HG02885 (cell line): ENCODE data around the gene MOG.
A peak's percentile ranks its signal among the peaks of the same experiment; 100 is the strongest.
"Not testable (repeated sequence)": the region's sequence is repeated elsewhere in the genome, so short reads cannot be mapped to it uniquely, and the experiment has no call there.

ENCODE experiments used
- ATAC-seq: cut with Tn5 transposase; IDR thresholded peaks from one replicate; pipeline ENCODE4 v1.9.1; 2021; ENCODE audit warnings: mild to moderate bottlenecking; ENCODE audit not compliant: unreplicated experiment, poor library complexity

Gene MOG

DNA sequence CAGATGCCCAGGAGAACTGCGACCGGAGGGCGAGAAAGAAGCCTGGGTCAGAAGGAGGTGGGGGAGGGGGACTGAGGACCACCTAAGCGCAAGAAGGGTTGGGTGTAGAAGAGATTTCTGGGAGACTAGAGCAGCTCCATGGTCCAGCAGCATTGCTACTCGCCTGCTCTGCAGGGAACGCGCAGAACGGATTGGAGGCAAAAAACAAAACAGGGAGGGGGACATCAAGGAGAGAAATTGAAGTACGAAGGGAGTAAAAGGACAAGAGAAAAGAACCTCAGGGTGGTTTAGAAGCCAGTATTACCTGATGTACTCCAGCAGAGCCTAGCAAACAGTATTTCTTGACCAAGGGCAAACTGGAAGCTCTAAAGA lies 23.4 kb upstream of the MOG start:
- no peak for ATAC-seq

DNA sequence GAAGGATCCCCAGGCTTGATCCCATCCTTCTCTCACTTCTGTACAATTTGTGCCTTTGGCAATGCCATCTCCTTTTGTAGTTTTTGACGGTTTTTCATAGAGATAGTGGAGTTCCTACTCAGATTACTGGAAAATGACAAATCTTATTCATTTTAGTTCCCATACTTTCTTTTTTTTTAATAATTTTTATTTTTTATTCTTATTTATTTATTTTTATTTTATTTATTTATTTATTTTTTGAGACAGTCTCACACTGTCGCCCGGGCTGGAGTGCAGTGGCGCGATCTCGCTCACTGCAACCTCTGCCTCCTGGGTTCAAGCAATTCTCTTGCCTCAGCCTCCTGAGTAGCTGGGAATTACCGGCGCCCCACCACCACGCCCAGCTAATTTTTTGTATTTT lies 19.6 kb upstream of the MOG start:
- no peak for ATAC-seq

DNA sequence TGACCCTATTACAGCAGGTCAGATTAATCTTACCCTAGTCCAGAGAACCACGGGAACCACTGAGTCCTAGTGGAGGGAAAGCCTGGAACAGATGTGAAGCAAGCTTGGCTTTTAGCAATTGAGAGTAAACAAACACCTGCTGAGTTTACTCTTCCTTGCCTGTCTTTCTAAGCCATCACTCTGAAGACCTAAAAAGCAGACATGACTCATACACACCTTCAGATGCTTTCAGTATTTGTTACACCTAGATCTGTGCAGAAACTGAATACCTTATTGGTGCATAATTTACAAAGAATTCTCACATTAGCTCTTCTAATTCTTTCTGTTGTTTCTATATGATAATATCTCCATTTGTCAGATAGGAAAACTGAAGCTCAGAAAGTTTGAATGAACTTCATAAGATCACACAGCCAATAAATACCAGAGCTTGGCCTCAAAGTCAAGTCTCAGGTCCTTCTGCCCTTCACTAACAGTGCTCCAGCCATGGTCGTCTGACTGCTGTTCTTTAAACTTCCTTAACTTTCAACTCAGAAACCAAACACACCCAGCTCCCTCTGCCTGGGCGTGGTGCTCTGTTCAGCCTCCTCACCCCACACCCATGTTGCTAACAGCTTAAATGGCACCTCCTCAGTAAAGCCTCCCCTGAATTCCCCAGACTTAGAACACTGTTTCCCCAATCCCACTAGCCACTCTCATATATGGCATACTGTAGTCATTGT lies 15.3 kb upstream of the MOG start:
- ATAC-seq, result no peak

DNA sequence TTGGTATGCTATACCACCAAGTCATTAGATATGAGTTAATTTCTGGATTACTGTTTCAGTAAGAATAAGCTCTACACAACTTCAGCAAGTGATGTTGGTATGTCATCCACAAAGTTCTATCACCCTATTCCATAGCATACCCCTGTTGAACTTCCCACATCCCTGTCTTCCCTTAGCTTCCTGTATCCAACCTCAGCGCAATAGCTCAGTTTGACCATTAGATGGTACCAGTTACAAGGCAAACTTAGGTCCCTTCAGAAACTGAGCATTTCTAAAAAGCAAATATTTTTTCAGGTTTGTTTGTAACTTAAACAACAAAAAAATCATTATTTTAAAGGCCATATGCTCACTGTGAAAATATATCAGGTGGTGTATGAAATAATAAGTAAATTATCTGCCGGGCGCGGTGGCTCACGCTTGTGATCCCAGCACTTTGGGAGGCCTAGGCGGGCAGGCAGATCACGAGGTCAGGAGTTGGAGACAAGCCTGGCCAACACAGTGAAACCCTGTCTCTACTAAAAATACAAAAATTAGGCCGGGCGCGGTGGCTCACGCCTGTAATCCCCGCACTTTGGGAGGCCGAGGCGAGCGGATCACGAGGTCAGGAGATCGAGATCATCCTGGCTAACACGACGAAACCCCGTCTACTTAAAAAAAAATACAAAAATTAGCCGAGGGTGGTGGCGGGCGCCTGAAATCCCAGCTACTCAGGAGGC lies 8.8 kb upstream of the MOG start:
- no peak for ATAC-seq

DNA sequence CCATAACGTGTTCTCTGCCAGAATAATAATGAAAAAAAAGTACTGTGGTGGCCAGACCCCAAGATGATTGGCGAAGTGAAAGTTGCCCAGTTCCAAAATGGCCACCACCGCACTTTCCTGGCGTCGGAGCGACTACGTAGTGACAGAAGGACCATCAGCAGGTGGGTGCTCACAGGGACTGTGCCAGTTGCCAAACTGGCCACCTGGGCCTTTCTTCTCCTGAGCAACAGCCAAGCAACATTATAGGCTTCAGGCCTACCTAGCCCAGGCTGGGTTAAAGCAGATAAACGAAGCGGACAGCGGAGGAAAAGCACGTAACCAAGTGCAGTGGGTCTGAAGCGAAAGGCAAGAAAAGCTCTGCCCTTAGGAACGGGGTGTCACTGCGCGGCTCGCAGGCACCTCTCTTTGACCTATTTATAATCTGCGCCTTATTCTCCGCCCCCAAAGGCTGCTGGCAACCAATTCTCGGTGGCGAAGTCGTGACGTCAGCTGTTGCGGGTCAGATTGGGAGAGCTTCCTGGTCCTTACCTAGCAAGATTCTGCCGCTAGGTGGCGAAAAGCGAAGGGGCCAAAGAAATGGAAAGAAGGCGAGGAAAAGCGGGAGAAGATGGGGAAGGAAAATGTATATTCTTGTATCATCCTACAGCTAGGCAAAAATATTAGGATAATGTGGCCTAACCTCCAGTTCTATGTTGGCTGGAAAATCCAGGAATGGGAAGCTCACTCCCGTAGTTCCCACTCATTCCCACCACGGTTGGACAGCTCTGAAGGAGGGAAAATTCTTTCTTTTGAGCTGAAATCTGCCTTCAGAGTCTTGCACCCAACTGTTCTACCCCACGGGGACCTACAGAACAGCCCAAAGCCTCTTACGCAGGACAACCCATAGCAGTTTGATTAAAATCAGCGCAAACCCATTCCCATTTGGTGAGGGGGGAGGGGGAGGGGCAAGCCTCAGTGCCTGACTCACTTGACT lies 6.9 kb upstream of the MOG start:
- peak; percentile 97 for ATAC-seq

DNA sequence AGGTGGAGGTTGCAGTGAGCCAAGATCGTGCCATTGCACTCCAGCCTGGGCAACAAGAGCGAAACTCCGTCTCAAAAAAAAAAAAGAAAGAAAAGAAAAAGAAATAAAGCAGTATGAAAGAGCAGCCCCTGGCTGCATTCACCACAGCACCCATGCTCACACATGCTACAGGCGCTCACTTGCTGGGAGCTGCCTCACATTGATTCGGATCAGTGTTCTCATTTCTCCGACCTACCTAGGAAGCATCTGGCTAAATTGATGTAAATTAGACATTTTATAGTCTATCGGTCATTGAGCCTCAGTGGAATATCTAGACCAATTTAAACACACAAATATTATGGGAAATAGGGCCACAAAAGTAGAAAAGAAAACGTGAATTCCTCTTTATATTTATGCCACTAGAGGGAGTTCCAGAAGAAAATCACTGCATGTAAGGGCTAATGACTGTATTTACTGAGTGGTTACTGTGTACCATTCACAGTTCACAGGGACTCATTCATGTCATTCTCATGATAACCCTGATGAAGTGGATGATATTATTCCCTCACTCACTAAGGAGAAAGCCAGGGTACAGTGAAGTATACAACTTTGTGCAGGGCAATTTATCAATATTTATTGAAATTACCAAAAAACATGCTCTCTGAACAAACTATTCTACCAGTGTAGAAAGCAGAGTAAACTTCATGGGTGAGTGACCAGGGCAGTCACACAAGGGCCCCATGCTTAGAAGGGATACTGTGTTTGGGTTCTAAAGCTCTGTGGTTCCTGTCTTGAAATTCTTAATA lies 5.3 kb upstream of the MOG start:
- no peak for ATAC-seq

DNA sequence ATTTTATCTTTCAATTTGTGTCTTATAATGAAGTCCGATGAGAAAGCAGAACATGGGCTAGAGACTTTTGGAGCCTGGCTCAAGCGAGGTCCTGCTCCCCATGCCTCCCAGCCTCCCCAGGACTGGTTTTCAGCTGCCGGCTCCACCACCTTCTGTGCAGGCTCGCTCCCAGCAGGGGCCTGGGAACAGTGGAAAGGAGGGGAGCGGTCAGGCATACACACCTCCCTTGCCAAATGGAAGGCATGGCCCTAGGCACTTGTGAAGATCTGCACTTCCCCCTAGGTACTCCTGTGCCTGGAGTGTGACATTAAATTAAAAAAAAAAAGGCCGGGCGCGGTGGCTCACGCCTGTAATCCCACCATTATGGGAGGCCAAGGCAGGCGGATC lies 4.7 kb upstream of the MOG start:
- ATAC-seq, result no peak

DNA sequence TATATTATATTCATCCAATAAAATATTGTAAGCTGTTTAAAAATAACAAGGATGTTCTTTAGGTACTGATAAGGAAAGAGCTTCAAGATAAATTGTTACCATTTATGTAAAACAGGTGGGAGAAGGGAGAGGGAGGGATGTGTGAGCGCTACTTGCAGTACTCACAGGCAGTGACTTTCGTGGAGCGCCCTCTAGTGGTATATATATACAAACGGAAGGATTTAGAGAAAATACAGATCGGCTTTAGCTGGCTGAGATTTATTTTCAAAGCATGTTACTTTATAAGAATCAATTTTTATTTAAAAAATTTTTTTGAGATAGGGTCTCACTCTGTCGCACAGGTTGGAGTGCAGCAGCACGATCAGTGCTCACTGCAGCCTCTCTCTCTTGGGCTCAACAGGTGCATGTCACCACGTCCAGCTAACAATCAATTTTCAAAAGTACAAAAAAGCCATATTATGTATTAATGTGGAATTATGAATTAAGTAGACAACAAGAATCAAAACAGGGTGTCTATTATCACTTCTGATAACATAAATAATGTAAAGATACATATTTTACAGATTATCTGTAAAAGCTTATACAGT lies 3.3 kb upstream of the MOG start:
- ATAC-seq, result no peak

DNA sequence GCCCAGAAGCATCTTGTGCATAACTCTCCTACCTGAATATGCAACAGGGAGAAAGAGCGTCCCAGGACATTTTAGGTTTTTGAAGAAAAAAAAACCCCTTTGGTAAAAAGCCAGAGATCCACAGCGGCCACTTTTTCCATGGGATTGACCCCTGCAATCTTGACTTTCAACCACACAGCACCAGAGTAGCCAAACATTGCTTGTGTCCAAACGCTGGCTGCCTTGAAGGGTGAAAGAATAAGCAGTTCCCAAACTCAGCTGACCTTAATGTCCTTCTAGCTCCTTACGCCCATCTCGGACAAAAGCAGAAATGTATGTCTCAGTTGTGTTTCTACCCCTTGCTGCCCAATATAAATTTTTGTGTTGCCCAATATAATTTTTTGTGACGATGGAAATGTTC lies 1.2 kb upstream of the MOG start:
- no peak for ATAC-seq

DNA sequence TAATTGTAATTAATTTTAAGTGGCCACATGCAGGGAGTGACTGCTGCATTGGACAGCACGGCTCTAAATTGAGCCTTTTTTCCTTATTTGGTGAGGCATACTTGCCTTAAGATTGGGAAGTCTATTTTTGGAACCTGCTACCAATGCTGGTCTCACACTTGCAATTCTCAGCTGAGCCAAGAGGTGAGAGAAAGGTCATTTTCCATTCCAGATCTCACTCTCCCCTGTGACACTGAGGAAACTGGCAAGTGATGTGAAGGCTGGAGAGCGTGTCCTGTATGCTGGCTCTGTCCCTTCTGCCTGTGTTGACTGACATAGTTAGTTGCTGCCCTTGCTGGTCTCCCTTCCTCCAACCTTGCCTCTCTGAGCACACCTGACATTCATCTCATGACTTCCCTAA lies 735 bp upstream of the MOG start:
- no peak for ATAC-seq

DNA sequence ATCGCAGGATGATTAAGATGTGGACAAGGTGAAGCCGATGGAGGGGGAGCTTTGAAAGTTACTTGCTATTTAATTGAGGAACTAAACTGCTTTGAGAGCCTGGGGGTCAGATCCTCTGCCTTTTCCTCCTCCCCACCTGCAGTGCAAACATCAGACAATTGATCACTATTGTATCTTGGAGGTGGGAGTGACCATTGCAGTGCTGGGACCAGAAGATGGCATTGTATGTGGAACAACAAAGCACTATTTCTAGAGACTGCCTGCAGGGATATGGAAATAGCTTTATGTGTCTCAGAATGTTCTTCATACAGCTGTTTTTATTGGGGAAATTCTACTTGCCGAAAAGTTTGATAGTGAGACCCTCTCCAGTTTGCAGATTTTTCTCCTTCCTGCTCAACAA lies 4.2 kb downstream of the MOG start:
- no peak for ATAC-seq

DNA sequence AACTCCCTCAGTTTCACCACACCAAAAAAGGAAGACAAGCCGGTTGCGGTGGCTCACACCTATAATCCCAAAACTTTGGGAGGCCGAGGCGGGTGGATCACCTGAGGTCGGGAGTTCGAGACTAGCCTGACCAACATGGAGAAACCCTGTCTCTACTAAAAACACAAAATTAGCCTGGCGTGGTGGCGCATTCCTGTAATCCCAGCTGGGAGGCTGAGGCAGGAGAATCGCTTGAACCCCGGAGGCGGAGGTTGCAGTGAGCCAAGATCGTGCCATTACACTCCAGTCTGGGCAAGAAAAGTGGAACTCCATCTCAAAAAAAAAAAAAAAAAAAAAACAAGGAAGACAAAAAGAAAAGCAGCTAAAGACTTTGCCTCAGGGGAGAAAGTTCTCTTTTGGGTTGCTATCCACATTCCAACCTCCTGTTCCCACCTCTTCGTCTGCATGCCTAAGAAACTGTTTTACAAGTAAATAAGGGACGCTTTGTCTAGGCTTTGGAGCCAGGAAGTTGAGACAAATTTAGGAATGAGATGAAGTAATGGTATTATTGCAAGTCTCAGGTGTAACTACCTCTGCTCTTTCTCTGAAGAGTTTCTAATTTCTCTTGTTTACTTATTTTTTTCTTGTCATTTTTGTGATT lies 4.7 kb downstream of the MOG start:
- not testable (repeated sequence) for ATAC-seq

DNA sequence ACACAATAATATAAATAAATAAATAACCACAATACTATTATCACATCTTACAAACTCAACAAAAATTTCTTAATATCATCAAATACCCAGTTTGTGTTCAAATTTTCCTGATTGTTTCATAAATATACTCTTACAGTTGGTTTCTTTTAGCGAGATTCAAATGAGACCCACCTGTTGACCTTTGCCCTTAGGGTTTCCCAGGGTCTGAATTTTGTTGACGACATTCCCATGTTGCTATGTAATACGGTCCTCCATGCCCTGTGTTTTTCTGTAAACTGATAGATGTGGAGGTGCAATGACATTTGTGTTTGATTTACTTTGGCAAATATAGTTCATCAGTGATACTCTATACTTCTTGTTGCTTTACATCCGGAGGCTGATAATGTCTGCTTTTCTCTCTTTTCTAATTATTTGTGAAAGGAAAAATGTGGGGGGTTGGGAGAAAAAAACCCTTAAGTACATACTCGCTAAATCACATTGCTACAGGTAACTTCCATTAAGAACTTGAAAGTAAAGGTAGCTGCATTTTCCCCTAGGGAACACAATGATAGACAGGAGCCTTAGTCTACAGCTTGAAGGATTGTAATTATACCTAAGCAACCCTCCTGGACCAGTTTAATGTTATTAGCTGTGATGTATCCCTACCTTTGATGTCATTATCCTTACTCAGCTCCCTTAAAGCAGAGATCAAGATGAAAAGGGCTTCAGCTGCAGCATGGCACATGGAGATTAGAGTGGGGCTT lies 6.6 kb downstream of the MOG start:
- ATAC-seq, result no peak

DNA sequence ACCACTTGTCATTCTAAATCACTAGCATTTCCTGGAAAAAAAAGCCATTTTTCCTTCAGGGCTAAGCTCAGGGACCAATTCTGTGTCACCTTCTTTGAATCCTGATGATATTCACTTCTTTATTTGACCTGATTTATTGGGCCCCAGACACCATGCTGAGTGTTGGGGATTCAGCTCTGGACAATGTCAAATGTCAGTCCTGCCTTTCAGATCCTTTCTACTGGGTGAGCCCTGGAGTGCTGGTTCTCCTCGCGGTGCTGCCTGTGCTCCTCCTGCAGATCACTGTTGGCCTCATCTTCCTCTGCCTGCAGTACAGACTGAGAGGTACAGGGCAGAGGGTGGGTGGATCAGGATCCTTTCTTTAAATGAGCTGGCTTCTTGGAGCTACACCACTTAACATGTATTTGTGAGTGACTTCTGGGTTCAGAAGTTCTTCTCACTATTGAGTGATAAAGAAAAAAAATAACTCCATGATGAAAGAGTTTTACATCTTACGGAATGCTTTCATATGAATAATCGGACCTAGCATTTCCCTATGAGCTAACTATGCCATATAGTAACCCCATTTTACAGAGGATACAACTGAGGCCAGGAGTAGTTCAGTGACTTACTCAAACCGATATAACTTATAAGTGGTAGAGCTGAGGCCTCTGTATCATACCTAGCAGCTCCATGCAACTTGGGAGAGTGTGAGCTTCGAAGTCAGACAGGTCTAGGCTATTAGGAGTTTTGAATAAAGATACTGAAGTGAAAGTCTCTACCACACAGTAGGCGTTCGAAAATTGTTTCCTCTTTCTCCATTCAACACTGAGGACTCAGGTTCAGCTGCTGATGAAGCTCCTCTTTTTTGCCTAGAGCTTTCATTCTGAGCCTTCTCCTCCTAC lies 9.3 kb downstream of the MOG start:
- no peak for ATAC-seq

DNA sequence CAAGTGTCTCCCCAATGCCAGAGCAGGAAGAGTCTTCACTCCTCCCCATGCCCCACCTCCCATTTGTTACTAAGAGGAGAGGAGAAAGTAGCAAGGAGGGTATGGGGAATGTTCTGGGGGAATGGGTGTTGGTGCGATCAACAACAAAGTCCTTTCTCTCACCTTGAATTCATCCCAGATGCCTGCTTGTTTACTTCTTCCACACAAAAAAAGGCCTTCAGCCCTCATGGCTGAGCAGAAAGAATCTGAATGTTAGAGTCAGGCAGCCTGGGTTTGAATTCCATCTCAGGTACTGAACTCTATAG lies 9.9 kb downstream of the MOG start:
- no peak for ATAC-seq

DNA sequence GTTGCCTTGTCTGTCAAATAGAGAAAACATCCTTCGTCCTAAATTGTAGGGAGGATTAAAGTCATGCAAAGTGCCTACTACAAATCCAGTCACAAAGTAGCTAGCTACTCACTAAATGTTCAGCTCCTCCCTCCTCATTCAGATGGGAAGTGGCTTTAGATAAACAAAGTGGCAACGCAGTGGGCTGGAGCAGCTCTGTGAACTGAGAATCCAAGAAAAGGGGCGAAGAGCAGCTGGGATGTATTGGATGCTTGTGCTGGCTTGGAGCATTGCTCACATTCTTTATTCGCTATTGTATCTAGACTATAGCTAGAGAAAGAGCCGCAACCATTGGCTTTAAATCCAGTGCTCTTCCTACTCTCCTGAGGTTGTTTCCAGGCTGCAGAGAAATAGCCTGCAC lies 10.3 kb downstream of the MOG start:
- ATAC-seq, result no peak

DNA sequence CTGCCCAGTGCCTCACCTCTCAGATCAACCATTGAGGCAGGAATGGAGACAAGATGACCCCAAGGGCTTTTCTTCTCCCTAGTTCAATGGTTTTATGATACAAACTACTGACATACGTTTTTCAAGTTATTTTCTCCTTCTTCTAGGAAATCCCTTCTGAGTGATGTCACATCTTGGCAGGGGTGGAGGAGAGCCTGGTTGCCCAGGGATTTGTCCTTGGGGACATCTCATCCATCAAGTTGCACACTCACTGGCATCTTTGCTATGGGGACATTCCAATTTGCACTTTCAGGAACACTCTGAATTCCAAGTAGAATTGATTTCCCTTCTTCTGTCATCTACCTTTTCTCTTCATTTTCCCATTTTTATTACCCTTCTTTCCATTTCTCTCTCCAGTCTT lies 14.1 kb downstream of the MOG start:
- no peak for ATAC-seq

DNA sequence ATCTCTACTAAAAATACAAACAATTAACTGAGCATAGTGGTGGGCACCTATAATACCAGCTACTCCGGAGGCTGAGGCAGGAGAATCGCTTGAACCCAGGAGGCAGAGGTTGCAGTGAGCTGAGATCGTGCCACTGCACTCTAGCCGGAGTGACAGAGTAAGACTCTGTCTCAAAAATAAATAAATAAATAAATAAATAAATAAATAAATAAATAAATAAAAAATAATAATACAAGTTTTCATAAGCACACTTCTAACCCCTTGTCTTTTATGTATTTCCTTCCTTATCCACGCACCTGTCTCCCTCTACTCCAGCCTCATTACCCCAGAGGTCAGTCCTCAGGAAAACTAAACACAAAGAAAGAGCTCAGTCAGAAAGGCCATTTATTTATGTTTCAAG lies 15.2 kb downstream of the MOG start:
- ATAC-seq, result not testable (repeated sequence)
